GM21528 (cell line): Measurements from ENCODE around the gene NOTCH2NLA.
"Not testable (repeated sequence)": the region's sequence is repeated elsewhere in the genome, so short reads cannot be mapped to it uniquely, and the experiment has no call there.

Experiments
- ATAC-seq: cut with Tn5 transposase; IDR thresholded peaks from one replicate; pipeline ENCODE4 v1.9.1; 2021; ENCODE audit warnings: mild to moderate bottlenecking, moderate library complexity; ENCODE audit not compliant: unreplicated experiment, low FRiP score

NOTCH2NLA gene

DNA sequence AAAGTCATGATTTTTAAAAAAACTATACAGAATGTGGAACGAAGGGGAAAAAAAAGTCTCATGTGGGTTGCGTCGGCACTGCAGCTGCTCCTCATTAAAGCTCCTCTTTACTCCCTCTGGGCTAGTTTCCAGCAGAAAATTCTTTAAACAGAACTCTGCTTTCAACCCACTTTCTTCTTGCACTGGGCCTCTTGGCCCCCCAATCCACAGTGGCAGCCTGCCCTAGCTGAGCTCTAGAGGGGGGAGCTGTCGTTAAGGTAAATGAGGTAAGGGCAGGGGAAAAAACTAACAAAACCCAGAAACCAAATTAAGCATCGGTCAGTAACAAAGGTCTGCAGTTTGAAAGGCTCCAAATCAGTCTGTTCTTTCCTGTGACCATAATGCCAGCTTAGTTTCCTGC, 54.3 kb downstream of the NOTCH2NLA start:
- ATAC-seq = not testable (repeated sequence)

DNA sequence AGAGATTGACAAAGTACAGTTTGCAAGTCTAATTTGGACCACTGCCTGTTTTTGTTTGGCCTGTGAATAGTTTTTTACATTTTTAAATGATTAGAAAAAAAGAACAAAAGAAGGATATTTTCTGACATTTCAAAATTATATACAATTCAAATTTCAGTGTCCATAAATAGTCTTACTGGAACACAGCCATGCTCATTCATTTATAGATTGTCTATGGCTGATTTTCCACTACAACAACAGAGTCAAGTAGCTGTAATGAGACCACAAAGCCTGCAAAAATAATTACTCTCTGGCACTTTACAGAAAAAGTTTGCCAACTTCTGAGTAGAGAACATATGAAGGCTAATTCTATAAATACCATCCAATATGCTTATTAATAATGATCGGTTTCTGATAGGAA, 61.1 kb downstream of the NOTCH2NLA start:
- ATAC-seq = not testable (repeated sequence)

DNA sequence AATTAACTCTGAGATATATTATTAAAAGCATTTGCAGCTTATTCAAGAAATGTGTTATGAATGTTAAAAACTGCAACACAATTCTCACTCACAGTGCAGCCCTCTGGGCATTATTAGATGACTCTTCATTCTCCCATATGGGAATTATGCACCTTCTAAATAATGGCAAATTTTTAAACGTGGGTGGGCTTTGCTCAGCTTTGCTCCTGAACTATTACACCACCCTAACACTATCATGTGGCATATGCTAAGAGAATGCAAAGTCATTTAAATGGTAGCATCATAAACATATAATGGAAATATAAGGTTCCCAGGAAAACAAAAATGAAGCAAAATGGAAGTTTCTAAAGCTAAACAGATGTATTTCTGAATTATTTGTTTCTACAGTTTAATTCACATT, 61.5 kb downstream of the NOTCH2NLA start:
- ATAC-seq = not testable (repeated sequence)

DNA sequence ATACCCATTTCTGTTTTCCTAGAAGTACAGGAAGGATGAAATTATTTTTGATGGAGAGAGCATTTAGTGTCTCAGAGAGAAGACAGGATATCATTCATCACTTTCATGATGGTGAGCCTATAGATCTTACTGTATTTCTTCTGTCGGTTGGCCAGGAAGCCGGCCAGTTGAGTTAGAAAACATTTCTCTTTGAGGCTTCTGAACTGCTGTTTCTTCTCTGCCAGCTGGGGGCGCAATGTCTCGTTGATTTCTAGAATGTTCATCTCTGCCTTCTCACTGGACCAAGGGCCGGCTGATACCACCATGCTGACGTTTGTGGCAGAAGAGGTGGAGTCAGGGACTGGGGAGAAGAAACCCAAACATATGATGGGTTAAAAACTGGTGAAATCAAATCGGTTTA, 84.4 kb downstream of the NOTCH2NLA start, which contains the start of gene NBPF10:
Gene NBPF10, minus strand, starts transcription at position 340 of the 400 bp plus-strand sequence. Its CDS starts 35 bp downstream, at position 305.
- not testable (repeated sequence) for ATAC-seq
